H9 (cell line): ENCODE data around the gene UBR2. TPM values are rescaled to one million over a fixed set of nuclear protein-coding genes. Genes with fewer than 3 reads are reported as not detected.

ENCODE experiments used
- DNase-seq: peaks from one replicate; pipeline ENCODE4 v3.0.0-alpha.2; 2017
- H2AFZ ChIP-seq: one replicate; pipeline ENCODE4 v1.6.1; 2013; ENCODE audit warnings: mild to moderate bottlenecking, low read length, control low read depth, moderate library complexity
- H2AK5ac ChIP-seq: 2 replicates; pipeline ENCODE4 v1.6.1; 2013; ENCODE audit warnings: low read length, control low read depth, mixed read lengths; ENCODE audit not compliant: insufficient read length
- H2BK120ac ChIP-seq: one replicate; pipeline ENCODE4 v1.6.1; 2013; ENCODE audit warnings: low read depth, mild to moderate bottlenecking, low read length, control low read depth, inconsistent platforms; ENCODE audit not compliant: poor library complexity, severe bottlenecking
- H2BK12ac ChIP-seq: 2 replicates; pipeline ENCODE4 v1.6.1; 2013; ENCODE audit warnings: low read length, control low read depth, mixed read lengths, low read depth; ENCODE audit not compliant: insufficient read length
- H2BK15ac ChIP-seq: 2 replicates; pipeline ENCODE4 v1.6.1; 2013; ENCODE audit warnings: low read depth, low read length, control low read depth
- H2BK20ac ChIP-seq: one replicate; pipeline ENCODE4 v1.6.1; 2013; ENCODE audit warnings: low read depth, mild to moderate bottlenecking, low read length, control low read depth, inconsistent platforms; ENCODE audit not compliant: poor library complexity, severe bottlenecking
- H2BK5ac ChIP-seq: 2 replicates; pipeline ENCODE4 v1.6.1; 2013; ENCODE audit warnings: low read length, control low read depth, mixed read lengths; ENCODE audit not compliant: insufficient read length
- H3K14ac ChIP-seq: 2 replicates; pipeline ENCODE4 v1.6.1; 2013; ENCODE audit warnings: low read length, control low read depth; ENCODE audit not compliant: insufficient read depth
- H3K18ac ChIP-seq: 2 replicates; pipeline ENCODE4 v1.6.1; 2013; ENCODE audit warnings: low read depth, mild to moderate bottlenecking, mixed read lengths, low read length, control low read depth; ENCODE audit not compliant: insufficient read length
- H3K23ac ChIP-seq: 2 replicates; pipeline ENCODE4 v1.6.1; 2013; ENCODE audit warnings: low read length, control low read depth, mixed read lengths, low read depth; ENCODE audit not compliant: insufficient read length
- H3K23me2 ChIP-seq: 2 replicates; pipeline ENCODE4 v1.6.1; 2013; ENCODE audit warnings: low read depth, mild to moderate bottlenecking, mixed read lengths, low read length, control low read depth; ENCODE audit not compliant: insufficient read length, poor library complexity, severe bottlenecking
- H3K27ac ChIP-seq: 2 replicates; pipeline ENCODE4 v1.5.1; 2013; ENCODE audit warnings: low read length, control low read depth, mixed read lengths, low read depth; ENCODE audit not compliant: insufficient read length
- H3K27me3 ChIP-seq: 2 replicates; pipeline ENCODE4 v1.6.1; 2013; ENCODE audit warnings: low read length, control low read depth, inconsistent platforms; ENCODE audit not compliant: insufficient read depth
- H3K4ac ChIP-seq: 2 replicates; pipeline ENCODE4 v1.6.1; 2013; ENCODE audit warnings: low read depth, mild to moderate bottlenecking, control low read depth, inconsistent platforms, low read length, moderate library complexity
- H3K4me1 ChIP-seq: 2 replicates; pipeline ENCODE4 v1.6.1; 2013; ENCODE audit warnings: low read length, control low read depth, inconsistent platforms; ENCODE audit not compliant: insufficient read depth
- H3K4me2 ChIP-seq: 2 replicates; pipeline ENCODE4 v1.6.1; 2013; ENCODE audit warnings: low read length, control low read depth, mixed read lengths; ENCODE audit not compliant: insufficient read length, insufficient read depth
- H3K56ac ChIP-seq: 2 replicates; pipeline ENCODE4 v1.6.1; 2013; ENCODE audit warnings: low read depth, mild to moderate bottlenecking, mixed read lengths, low read length, control low read depth; ENCODE audit not compliant: insufficient read length
- H3K79me1 ChIP-seq: 2 replicates; pipeline ENCODE4 v1.6.1; 2013; ENCODE audit warnings: low read depth, mild to moderate bottlenecking, moderate library complexity, low read length, control low read depth, inconsistent platforms; ENCODE audit not compliant: insufficient read depth, poor library complexity, severe bottlenecking
- H3K79me2 ChIP-seq: 2 replicates; pipeline ENCODE4 v1.6.1; 2013; ENCODE audit warnings: low read length, control low read depth, inconsistent platforms; ENCODE audit not compliant: insufficient read depth
- H3K9ac ChIP-seq: 2 replicates; pipeline ENCODE4 v1.6.1; 2013; ENCODE audit warnings: low read length, control low read depth, mixed read lengths; ENCODE audit not compliant: insufficient read length; ENCODE audit errors: extremely low read depth
- H3K9me3 ChIP-seq: one replicate; pipeline ENCODE4 v1.6.1; 2013; ENCODE audit warnings: low read depth, low read length, inconsistent platforms; ENCODE audit not compliant: control insufficient read depth
- H3T11ph ChIP-seq: one replicate; pipeline ENCODE4 v1.6.1; 2013; ENCODE audit warnings: mild to moderate bottlenecking, low read length, control low read depth, inconsistent platforms
- H4K20me1 ChIP-seq: one replicate; pipeline ENCODE4 v1.6.1; 2013; ENCODE audit not compliant: control insufficient read depth, insufficient read length, insufficient read depth
- H4K5ac ChIP-seq: 2 replicates; pipeline ENCODE4 v1.6.1; 2013; ENCODE audit warnings: low read depth, mild to moderate bottlenecking, mixed read lengths, low read length, control low read depth; ENCODE audit not compliant: insufficient read length
- H4K8ac ChIP-seq: replicated peaks from 2 replicates; pipeline ENCODE4 v1.6.1; 2013; ENCODE audit warnings: low read length, control low read depth, mixed read lengths, low read depth; ENCODE audit not compliant: insufficient read length
- H4K91ac ChIP-seq: 2 replicates; pipeline ENCODE4 v1.6.1; 2013; ENCODE audit warnings: low read depth, mild to moderate bottlenecking, moderate library complexity, mixed read lengths, low read length, control low read depth; ENCODE audit not compliant: insufficient read length
- H3K27ac Mint-ChIP-seq, 3 experiments: 2 replicates in 2 of 3; 3 replicates in 1 of 3; pipeline ENCODE4 v1.8.0; 2020 to 2021; ENCODE audit warnings: mixed read lengths in 3 of 3, mild to moderate bottlenecking in 1 of 3, moderate library complexity in 1 of 3
- H3K27me3 Mint-ChIP-seq: 2 replicates; pipeline ENCODE4 v1.8.0; 2021; ENCODE audit warnings: low read depth, mild to moderate bottlenecking, moderate library complexity, mixed read lengths
- H3K36me3 Mint-ChIP-seq, 3 experiments: 2 replicates in 2 of 3; 3 replicates in 1 of 3; pipeline ENCODE4 v1.8.0; 2020 to 2021; ENCODE audit warnings: low read depth in 3 of 3, mixed read lengths in 3 of 3; ENCODE audit not compliant: insufficient read depth in 1 of 3
- H3K4me1 Mint-ChIP-seq, 2 experiments: 2 replicates each; pipeline ENCODE4 v1.8.0; 2020; ENCODE audit warnings: mixed read lengths in 2 of 2
- H3K4me3 Mint-ChIP-seq, 2 experiments: 2 replicates in 1 of 2; 3 replicates in 1 of 2; pipeline ENCODE4 v1.8.0; 2020 to 2021; ENCODE audit warnings: mild to moderate bottlenecking in 2 of 2, mixed read lengths in 2 of 2, moderate library complexity in 1 of 2
- H3K9me3 Mint-ChIP-seq, 2 experiments: 2 replicates in 1 of 2; 3 replicates in 1 of 2; pipeline ENCODE4 v1.8.0; 2020; ENCODE audit warnings: mild to moderate bottlenecking in 2 of 2, mixed read lengths in 2 of 2, moderate library complexity in 1 of 2
- CTCF ChIP-seq: fragments of 200-600 bp; sonication (generic); conservative IDR thresholded peaks from 3 replicates; pipeline ENCODE4 v1.8.0; 2021; ENCODE audit warnings: antibody characterized with exemption, mild to moderate bottlenecking
- WGBS: extraction: QIAGEN DNeasy Blood & Tissue Kit; methylation state at CpG from one replicate; pipeline ENCODE4 v1.1.7; 2013; ENCODE audit warnings: missing lambda C conversion rate, low lambda C conversion rate, mixed read lengths; ENCODE audit not compliant: insufficient read length; ENCODE audit errors: extremely low coverage; 5-methylcytosine and 5-hydroxymethylcytosine counted together
- total RNA-seq: library from RNA; stranded (reverse); gene quantifications from 2 replicates; pipeline ENCODE4 v1.2.1, GENCODE V29; 2021

UBR2 gene
- total RNA-seq, 1 experiment from 2014 or later: 18.7 TPM

- Histone ChIP-seq H3K14ac (no peak overlapping the region), H2BK12ac (no peak overlapping the region), H3T11ph (no peak overlapping the region), H2BK15ac (no peak overlapping the region), H2BK5ac (no peak overlapping the region), H2BK120ac (no peak overlapping the region), H3K23me2 (no peaks in the 10 kb centered on the region), H3K79me2 (no peaks in the 10 kb centered on the region), H4K5ac (no peak overlapping the region), H3K4me2 (peak overlapping the region; percentile 63), H2AFZ (peak overlapping the region; percentile 75), H3K18ac (peak overlapping the region; percentile 12), H3K4ac (no peak overlapping the region), H4K8ac (no peak overlapping the region), H3K9ac (no peak overlapping the region), H3K4me1 (no peaks in the 10 kb centered on the region), H4K20me1 (no peaks in the 10 kb centered on the region), H4K91ac (no peak overlapping the region), H3K27ac (no peak overlapping the region), H3K79me1 (no peaks in the 10 kb centered on the region), H3K56ac (no peak overlapping the region), H2BK20ac (no peak overlapping the region), H3K9me3 (no peaks in the 10 kb centered on the region), H2AK5ac (no peak overlapping the region), H3K27me3 (no peaks in the 10 kb centered on the region), H3K23ac (no peak overlapping the region)
- peak; percentile 86 for DNase-seq
- Mint-ChIP-seq H3K36me3 (no peaks in the 10 kb centered on the region), H3K4me1 (peaks cover 12 to 14% of the 10 kb centered on the region in 2 experiments), H3K4me3 (peak overlapping the region; percentile 74 to 81), H3K27me3 (no peaks in the 10 kb centered on the region; the same call in none of the 2 replicates), H3K27ac (peak overlapping the region in 1 of 3 experiments; percentile 84; a peak in 2 of 7 replicates), H3K9me3 (no peaks in the 10 kb centered on the region)
- TF ChIP-seq CTCF: peak; percentile 100
- no CpG with 5 or more reads among the region's 27 CpGs for WGBS
These were observed 16.2 kb upstream of the UBR2 start for GRCh38 chr6:42547407-42548329.
